Peyer's patch (tissue), 4 donors: ENCODE data around the gene CDK5RAP1.

Experiments used
- POLR2A ChIP-seq, 2 donors: fragments of 450-650 bp; IDR thresholded peaks; one replicate each; pipeline ENCODE4 v1.5.1; 2017; ENCODE audit warnings: antibody characterized with exemption in 2 of 2, mild to moderate bottlenecking in 2 of 2, moderate library complexity in 2 of 2
- TF ChIP-seq, protein P1 (sequence below), 6 experiments: fragments of 450-650 bp in 4 of 6; fragments of 200-600 bp in 2 of 6; sonication (generic) in 1 of 6; IDR thresholded peaks; one replicate each; pipeline ENCODE4 v1.5.1; 2017 to 2019; ENCODE audit warnings: antibody characterized with exemption in 6 of 6, mild to moderate bottlenecking in 3 of 6, moderate library complexity in 1 of 6

DNA sequence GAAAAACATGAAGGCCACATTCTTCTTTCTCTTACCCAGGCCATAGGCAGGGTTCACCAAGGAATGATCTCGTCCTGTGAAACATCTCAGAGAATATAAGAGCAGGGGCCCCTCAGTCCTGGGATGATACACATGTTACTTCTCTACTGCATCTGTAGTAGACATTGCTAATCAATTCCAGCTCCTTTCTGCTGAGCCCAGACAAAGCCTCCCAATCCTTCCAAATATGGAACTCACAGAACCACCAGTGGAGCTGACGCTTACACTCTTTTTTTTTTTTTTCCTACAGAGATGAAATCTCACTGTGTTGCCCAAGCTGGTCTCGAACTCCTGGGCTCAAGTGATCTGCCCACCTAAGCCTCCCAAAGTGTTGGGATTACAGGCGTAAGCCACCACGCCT is 33.1 kb upstream of the CDK5RAP1 start:
- TF ChIP-seq, protein P1, sequence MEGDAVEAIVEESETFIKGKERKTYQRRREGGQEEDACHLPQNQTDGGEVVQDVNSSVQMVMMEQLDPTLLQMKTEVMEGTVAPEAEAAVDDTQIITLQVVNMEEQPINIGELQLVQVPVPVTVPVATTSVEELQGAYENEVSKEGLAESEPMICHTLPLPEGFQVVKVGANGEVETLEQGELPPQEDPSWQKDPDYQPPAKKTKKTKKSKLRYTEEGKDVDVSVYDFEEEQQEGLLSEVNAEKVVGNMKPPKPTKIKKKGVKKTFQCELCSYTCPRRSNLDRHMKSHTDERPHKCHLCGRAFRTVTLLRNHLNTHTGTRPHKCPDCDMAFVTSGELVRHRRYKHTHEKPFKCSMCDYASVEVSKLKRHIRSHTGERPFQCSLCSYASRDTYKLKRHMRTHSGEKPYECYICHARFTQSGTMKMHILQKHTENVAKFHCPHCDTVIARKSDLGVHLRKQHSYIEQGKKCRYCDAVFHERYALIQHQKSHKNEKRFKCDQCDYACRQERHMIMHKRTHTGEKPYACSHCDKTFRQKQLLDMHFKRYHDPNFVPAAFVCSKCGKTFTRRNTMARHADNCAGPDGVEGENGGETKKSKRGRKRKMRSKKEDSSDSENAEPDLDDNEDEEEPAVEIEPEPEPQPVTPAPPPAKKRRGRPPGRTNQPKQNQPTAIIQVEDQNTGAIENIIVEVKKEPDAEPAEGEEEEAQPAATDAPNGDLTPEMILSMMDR (IDR thresholded peaks at IDR 0.05) = no peak
- TF ChIP-seq POLR2A (IDR thresholded peaks at IDR 0.05) = no peak
